Endodermal cell (in vitro differentiated cells): ENCODE results near the gene DTNB. TPM values are rescaled to one million over a fixed set of nuclear protein-coding genes. Genes with fewer than 3 reads are reported as not detected.

Experiments used
- DNase-seq: peaks from one replicate; pipeline ENCODE4 v3.0.0-alpha.2; 2017
- H3K27ac ChIP-seq: 2 replicates; pipeline ENCODE4 v1.5.1; 2013; ENCODE audit warnings: mild to moderate bottlenecking, low read depth, low read length, moderate library complexity
- H3K27me3 ChIP-seq: 2 replicates; pipeline ENCODE4 v1.6.1; 2013; ENCODE audit warnings: mild to moderate bottlenecking, low read length, moderate library complexity; ENCODE audit not compliant: insufficient read depth, control insufficient read depth, poor library complexity, severe bottlenecking
- H3K36me3 ChIP-seq: 2 replicates; pipeline ENCODE4 v1.7.0; 2013; ENCODE audit warnings: mild to moderate bottlenecking, low read length, moderate library complexity; ENCODE audit not compliant: control insufficient read depth, insufficient read depth
- H3K4me1 ChIP-seq: one replicate; pipeline ENCODE4 v1.7.0; 2013; ENCODE audit warnings: low read length; ENCODE audit not compliant: control insufficient read depth, insufficient read depth
- H3K4me3 ChIP-seq: 2 replicates; pipeline ENCODE4 v1.5.1; 2013; ENCODE audit warnings: mild to moderate bottlenecking, low read length, moderate library complexity
- H3K9ac ChIP-seq: 2 replicates; pipeline ENCODE4 v1.6.1; 2013; ENCODE audit warnings: mild to moderate bottlenecking, low read length, moderate library complexity; ENCODE audit not compliant: poor library complexity, severe bottlenecking; ENCODE audit errors: extremely low read depth
- H3K9me3 ChIP-seq: 2 replicates; pipeline ENCODE4 v1.6.1; 2013; ENCODE audit warnings: mild to moderate bottlenecking, low read length, moderate library complexity; ENCODE audit not compliant: control insufficient read depth
- H3K27ac Mint-ChIP-seq: 2 replicates; pipeline ENCODE4 v1.8.0; 2020; ENCODE audit warnings: mixed read lengths
- H3K27me3 Mint-ChIP-seq: 2 replicates; pipeline ENCODE4 v1.8.0; 2021; ENCODE audit warnings: mild to moderate bottlenecking, mixed read lengths; ENCODE audit not compliant: insufficient read depth
- H3K36me3 Mint-ChIP-seq: 2 replicates; pipeline ENCODE4 v1.8.0; 2020; ENCODE audit warnings: low read depth, mixed read lengths
- H3K4me1 Mint-ChIP-seq: 2 replicates; pipeline ENCODE4 v1.8.0; 2020; ENCODE audit warnings: mixed read lengths
- H3K4me3 Mint-ChIP-seq: 2 replicates; pipeline ENCODE4 v1.8.0; 2020; ENCODE audit warnings: mild to moderate bottlenecking, moderate library complexity, mixed read lengths
- H3K9me3 Mint-ChIP-seq: 2 replicates; pipeline ENCODE4 v1.8.0; 2020; ENCODE audit warnings: mild to moderate bottlenecking, mixed read lengths
- CTCF ChIP-seq: fragments of 200-600 bp; sonication (generic); conservative IDR thresholded peaks from 2 replicates; pipeline ENCODE4 v1.5.0; 2021; ENCODE audit warnings: antibody characterized with exemption, mild to moderate bottlenecking
- WGBS, 2 experiments: methylation state at CpG; one replicate each; pipeline versions ENCODE4 v1.1.5 to v1.1.7; 2013; ENCODE audit warnings: missing lambda C conversion rate in 2 of 2, mixed read lengths in 1 of 2; ENCODE audit not compliant: insufficient coverage in 1 of 2, insufficient read length in 1 of 2; 5-methylcytosine and 5-hydroxymethylcytosine counted together
- total RNA-seq, 2 donors: library from RNA; stranded (reverse); fragmentation: NEBNext Ultra II Directional in 1 of 2; extraction: Animal tissue kit (Norgen Biotek cat#: 25700) in 1 of 2; gene quantifications; 2 replicates in 1 of 2; 3 replicates in 1 of 2; pipeline ENCODE4 v1.2.1, GENCODE V29; 2021

The DTNB gene
- total RNA-seq, 2 donors from 2014 or later, result 38.8 to 48.7 TPM

GRCh38 chr2:25489631-25490030 lies 183.7 kb downstream of the DTNB start:
- H3K36me3 Mint-ChIP-seq, result peaks cover 10% of the 10 kb centered on the region
- peaks cover 6% of the 10 kb centered on the region for H3K4me1 ChIP-seq
- peaks cover 23% of the 10 kb centered on the region for H3K4me1 Mint-ChIP-seq
- H3K27ac ChIP-seq, result no peak overlapping the region
- DNase-seq, result no peak
- no CpG with 5 or more reads among the region's 1 CpG for WGBS, 2 experiments
- no peaks in the 10 kb centered on the region for H3K27me3 ChIP-seq
- TF ChIP-seq CTCF, result no peak
- no peak overlapping the region for H3K4me3 ChIP-seq
- H3K9me3 ChIP-seq, result no peaks in the 10 kb centered on the region
- no peaks in the 10 kb centered on the region for H3K9me3 Mint-ChIP-seq
- no peak overlapping the region for H3K4me3 Mint-ChIP-seq
- H3K9ac ChIP-seq, result no peak overlapping the region
- H3K36me3 ChIP-seq, result no peaks in the 10 kb centered on the region
- H3K27me3 Mint-ChIP-seq, result no peaks in the 10 kb centered on the region
- H3K27ac Mint-ChIP-seq, result no peak overlapping the region

GRCh38 chr2:25483607-25484266 lies 189.6 kb downstream of the DTNB start:
- H3K27ac ChIP-seq, result no peak overlapping the region
- 95 to 100% methylated on average over 2 of the region's 2 CpGs for WGBS, 2 experiments
- Mint-ChIP-seq H3K27me3 (no peaks in the 10 kb centered on the region), H3K4me3 (no peak overlapping the region), H3K27ac (no peak overlapping the region), H3K9me3 (no peaks in the 10 kb centered on the region), H3K36me3 (peaks cover 13% of the 10 kb centered on the region), H3K4me1 (no peaks in the 10 kb centered on the region)
- H3K9ac ChIP-seq, result no peak overlapping the region
- H3K4me3 ChIP-seq, result no peak overlapping the region
- no peak for TF ChIP-seq CTCF
- no peaks in the 10 kb centered on the region for H3K27me3 ChIP-seq
- no peaks in the 10 kb centered on the region for H3K9me3 ChIP-seq
- H3K4me1 ChIP-seq, result no peaks in the 10 kb centered on the region
- H3K36me3 ChIP-seq, result no peaks in the 10 kb centered on the region
- no peak for DNase-seq

- H3K27ac Mint-ChIP-seq, result no peak overlapping the region
- no peak overlapping the region for H3K27ac ChIP-seq
Measured at GRCh38 chr2:25482341-25482740, 191.0 kb downstream of the DTNB start.

More at GRCh38 chr2:25482341-25482740, 191.0 kb downstream of the DTNB start:
- Mint-ChIP-seq H3K27me3 (no peaks in the 10 kb centered on the region), H3K4me1 (no peaks in the 10 kb centered on the region), H3K9me3 (no peaks in the 10 kb centered on the region), H3K4me3 (no peak overlapping the region), H3K36me3 (peaks cover 17% of the 10 kb centered on the region)
- Histone ChIP-seq H3K9ac (no peak overlapping the region), H3K4me1 (no peaks in the 10 kb centered on the region), H3K4me3 (no peak overlapping the region), H3K36me3 (no peaks in the 10 kb centered on the region), H3K27me3 (no peaks in the 10 kb centered on the region), H3K9me3 (no peaks in the 10 kb centered on the region)
- no peak for TF ChIP-seq CTCF
- no peak for DNase-seq
- WGBS, 2 experiments, result 92 to 96% methylated on average over 3 to 5 of the region's 5 CpGs
